SK-N-SH (cell line): ENCODE measurements around the gene SLC1A3. TPM values are rescaled to one million over a fixed set of nuclear protein-coding genes. Genes with fewer than 3 reads are reported as not detected.

ENCODE experiments used
- CTCF ChIA-PET: fragments of 300-600, 350-600 bp; formaldehyde crosslinking; extraction: SDS; loops from one replicate; lab custom pipeline; 2021; lab: Yijun Ruan, JAX
- POLR2A ChIA-PET: fragments of 350-600 bp; sonication (Branson Sonifier 250); formaldehyde crosslinking; extraction: SDS; loops from one replicate; lab custom pipeline; 2020; ENCODE audit warnings: antibody characterized with exemption, inconsistent platforms; lab: Yijun Ruan, JAX
- DNase-seq: peaks from one replicate; pipeline ENCODE4 v3.0.0; 2012
- H2AFZ ChIP-seq: fragments of 200-600 bp; sonication (generic); 2 replicates; pipeline ENCODE4 v1.8.1; 2016; ENCODE audit warnings: antibody characterized with exemption, mild to moderate bottlenecking, low read depth
- H3F3A ChIP-seq: fragments of 200-600 bp; sonication (generic); replicated peaks from 2 replicates; pipeline ENCODE3; 2016; ENCODE audit warnings: antibody characterized with exemption, mild to moderate bottlenecking; ENCODE audit not compliant: insufficient read depth
- H3K27ac ChIP-seq, 2 experiments: fragments of 200-500 bp in 1 of 2; fragments of 200-600 bp in 1 of 2; sonication (Bioruptor generic) in 1 of 2; sonication (generic), shearing (Covaris generic) in 1 of 2; 2 replicates each; pipeline versions ENCODE4 v1.5.1 to v1.6.1; 2014 to 2016; ENCODE audit warnings: low read depth in 2 of 2, inconsistent platforms in 1 of 2, low read length in 1 of 2, mild to moderate bottlenecking in 1 of 2, mixed read lengths in 1 of 2
- H3K27me3 ChIP-seq: fragments of 200-600 bp; sonication (generic), shearing (Covaris generic); 2 replicates; pipeline ENCODE4 v1.6.1; 2016; ENCODE audit warnings: mixed run types; ENCODE audit not compliant: insufficient read depth
- H3K36me3 ChIP-seq, 2 experiments: fragments of 200-500 bp in 1 of 2; fragments of 200-600 bp in 1 of 2; sonication (Bioruptor generic) in 1 of 2; sonication (generic) in 1 of 2; replicated peaks in 1 of 2; 2 replicates each; pipeline versions ENCODE3 to v1.5.1; 2014 to 2016; ENCODE audit warnings: low read length in 1 of 2, mild to moderate bottlenecking in 1 of 2; ENCODE audit not compliant: insufficient read depth in 2 of 2, control insufficient read depth in 1 of 2
- H3K4me1 ChIP-seq, 2 experiments: fragments of 200-500 bp in 1 of 2; fragments of 200-600 bp in 1 of 2; sonication (Bioruptor generic) in 1 of 2; sonication (generic), shearing (Covaris generic) in 1 of 2; 2 replicates each; pipeline versions ENCODE4 v1.5.1 to v1.6.1; 2014 to 2016; ENCODE audit warnings: low read depth in 1 of 2, low read length in 1 of 2, mixed run types in 1 of 2; ENCODE audit not compliant: insufficient read depth in 2 of 2, control insufficient read depth in 1 of 2
- H3K4me2 ChIP-seq: fragments of 200-600 bp; sonication (generic), shearing (Covaris generic); 2 replicates; pipeline ENCODE4 v1.6.1; 2017; ENCODE audit warnings: mixed run types
- H3K4me3 ChIP-seq, 2 experiments: fragments of 200-500 bp in 1 of 2; fragments of 200-600 bp in 1 of 2; sonication (Bioruptor generic) in 1 of 2; sonication (generic), shearing (Covaris generic) in 1 of 2; 2 replicates each; pipeline versions ENCODE4 v1.5.1 to v1.8.1; 2014 to 2016; ENCODE audit warnings: low read depth in 2 of 2, inconsistent platforms in 1 of 2, low read length in 1 of 2, mild to moderate bottlenecking in 1 of 2, mixed read lengths in 1 of 2, moderate library complexity in 1 of 2
- H3K79me2 ChIP-seq: fragments of 200-600 bp; sonication (generic); 2 replicates; pipeline ENCODE4 v1.8.1; 2017; ENCODE audit warnings: mild to moderate bottlenecking; ENCODE audit not compliant: insufficient read depth
- H3K9ac ChIP-seq: fragments of 200-600 bp; sonication (generic); 2 replicates; pipeline ENCODE4 v1.6.1; 2017; ENCODE audit warnings: mixed run types
- H3K9me2 ChIP-seq: fragments of 200-600 bp; sonication (generic); 2 replicates; pipeline ENCODE4 v1.6.1; 2017; ENCODE audit warnings: mixed run types
- H3K9me3 ChIP-seq: fragments of 200-600 bp; sonication (generic); 2 replicates; pipeline ENCODE4 v1.6.1; 2017; ENCODE audit warnings: mixed run types, mild to moderate bottlenecking, moderate library complexity
- H4K20me1 ChIP-seq: fragments of 200-600 bp; sonication (generic); 2 replicates; pipeline ENCODE4 v1.6.1; 2017; ENCODE audit warnings: mild to moderate bottlenecking, mixed run types; ENCODE audit not compliant: insufficient read depth
- ELF1 ChIP-seq: IDR thresholded peaks from 2 replicates; pipeline ENCODE4 v1.4.0; 2012
- EP300 ChIP-seq, 2 experiments: IDR thresholded peaks; 2 replicates each; pipeline versions ENCODE4 v1.4.0 to v1.6.1; 2012; ENCODE audit warnings: borderline replicate concordance in 1 of 2, low read depth in 1 of 2, low read length in 1 of 2
- EZH2phosphoT487 ChIP-seq: fragments of 200-600 bp; sonication (generic); IDR thresholded peaks from 2 replicates; pipeline ENCODE4 v1.6.1; 2017; ENCODE audit warnings: low read depth, mixed run types, mild to moderate bottlenecking, antibody characterized with exemption, moderate library complexity, borderline replicate concordance
- FOXJ3 ChIP-seq: sonication (generic); formaldehyde crosslinking; IDR thresholded peaks from 2 replicates; pipeline ENCODE4 v1.5.1; 2020; ENCODE audit warnings: mild to moderate bottlenecking, missing genetic modification reagents
- GABPA ChIP-seq: IDR thresholded peaks from 2 replicates; pipeline ENCODE4 v1.4.0; 2012; ENCODE audit warnings: low read depth, mild to moderate bottlenecking
- MAX ChIP-seq: IDR thresholded peaks from 2 replicates; pipeline ENCODE4 v1.4.0; 2012; ENCODE audit warnings: low read depth
- NFIC ChIP-seq: IDR thresholded peaks from 2 replicates; pipeline ENCODE4 v1.4.0; 2012; ENCODE audit warnings: borderline replicate concordance
- RAD21 ChIP-seq: IDR thresholded peaks from 2 replicates; pipeline ENCODE4 v1.6.1; 2012; ENCODE audit warnings: mild to moderate bottlenecking, low read length
- SIN3A ChIP-seq: IDR thresholded peaks from 2 replicates; pipeline ENCODE4 v1.6.1; 2012; ENCODE audit warnings: low read depth, mild to moderate bottlenecking, low read length, moderate library complexity, borderline replicate concordance
- SMC3 ChIP-seq: IDR thresholded peaks from 2 replicates; pipeline ENCODE4 v1.6.1; 2012; ENCODE audit warnings: low read depth, low read length, improper control_type of control experiment
- TAF1 ChIP-seq: IDR thresholded peaks from 2 replicates; pipeline ENCODE4 v1.6.1; 2012; ENCODE audit warnings: low read depth, mild to moderate bottlenecking, low read length, moderate library complexity, borderline replicate concordance
- TCF12 ChIP-seq: IDR thresholded peaks from 2 replicates; pipeline ENCODE4 v1.4.0; 2012
- TEAD4 ChIP-seq: IDR thresholded peaks from 2 replicates; pipeline ENCODE4 v1.4.0; 2012; ENCODE audit warnings: mild to moderate bottlenecking, borderline replicate concordance; ENCODE audit not compliant: insufficient read depth
- YY1 ChIP-seq: IDR thresholded peaks from 2 replicates; pipeline ENCODE4 v1.4.0; 2012; ENCODE audit warnings: low read depth, mild to moderate bottlenecking
- ZBTB33 ChIP-seq: IDR thresholded peaks from 2 replicates; pipeline ENCODE4 v1.4.0; 2012; ENCODE audit warnings: low read depth, borderline replicate concordance
- WGBS: methylation state at CpG from one replicate; pipeline ENCODE4 v1.1.6; 2017; ENCODE audit warnings: low lambda C conversion rate; 5-methylcytosine and 5-hydroxymethylcytosine counted together
- polyA plus RNA-seq, 3 experiments: library from polyadenylated mRNA; depleted of rRNA; stranded (reverse); fragments of >200 nt; gene quantifications; 2 replicates each; pipeline ENCODE4 v1.2.3, GENCODE V29; 2012
- TF ChIP-seq, protein P1 (sequence below): IDR thresholded peaks from 2 replicates; pipeline ENCODE4 v1.6.1; 2012; ENCODE audit warnings: mild to moderate bottlenecking, low read depth, low read length, moderate library complexity

The SLC1A3 gene
- polyA plus RNA-seq, 1 of the 3 experiments (the other 2 are of a cell fraction) = not detected

- no peaks in the 10 kb centered on the region for H3K9me3 ChIP-seq
- H3F3A ChIP-seq = no peaks in the 10 kb centered on the region
- H2AFZ ChIP-seq = no peak overlapping the region
- CTCF ChIA-PET = interaction anchor here (0.7 to 1.9 kb wide), 3 partner anchors 19 to 1599 kb away, joined by 3 read pairs; no protein-coding TSS in a partner anchor
- no peak for DNase-seq
- H3K27ac ChIP-seq = no peak overlapping the region
- H3K4me2 ChIP-seq = no peak overlapping the region
- H4K20me1 ChIP-seq = no peaks in the 10 kb centered on the region
- H3K4me3 ChIP-seq = no peak overlapping the region
- 0% methylated on average over 5 of the region's 5 CpGs for WGBS
- H3K9me2 ChIP-seq = no peaks in the 10 kb centered on the region
- H3K4me1 ChIP-seq = no peaks in the 10 kb centered on the region
- no peaks in the 10 kb centered on the region for H3K79me2 ChIP-seq
- H3K27me3 ChIP-seq = peaks cover 20% of the 10 kb centered on the region; the same call in 1 of the 2 replicates
- no peak for TF ChIP-seq EZH2phosphoT487
- no peak for TF ChIP-seq YY1
- TF ChIP-seq, protein P1, sequence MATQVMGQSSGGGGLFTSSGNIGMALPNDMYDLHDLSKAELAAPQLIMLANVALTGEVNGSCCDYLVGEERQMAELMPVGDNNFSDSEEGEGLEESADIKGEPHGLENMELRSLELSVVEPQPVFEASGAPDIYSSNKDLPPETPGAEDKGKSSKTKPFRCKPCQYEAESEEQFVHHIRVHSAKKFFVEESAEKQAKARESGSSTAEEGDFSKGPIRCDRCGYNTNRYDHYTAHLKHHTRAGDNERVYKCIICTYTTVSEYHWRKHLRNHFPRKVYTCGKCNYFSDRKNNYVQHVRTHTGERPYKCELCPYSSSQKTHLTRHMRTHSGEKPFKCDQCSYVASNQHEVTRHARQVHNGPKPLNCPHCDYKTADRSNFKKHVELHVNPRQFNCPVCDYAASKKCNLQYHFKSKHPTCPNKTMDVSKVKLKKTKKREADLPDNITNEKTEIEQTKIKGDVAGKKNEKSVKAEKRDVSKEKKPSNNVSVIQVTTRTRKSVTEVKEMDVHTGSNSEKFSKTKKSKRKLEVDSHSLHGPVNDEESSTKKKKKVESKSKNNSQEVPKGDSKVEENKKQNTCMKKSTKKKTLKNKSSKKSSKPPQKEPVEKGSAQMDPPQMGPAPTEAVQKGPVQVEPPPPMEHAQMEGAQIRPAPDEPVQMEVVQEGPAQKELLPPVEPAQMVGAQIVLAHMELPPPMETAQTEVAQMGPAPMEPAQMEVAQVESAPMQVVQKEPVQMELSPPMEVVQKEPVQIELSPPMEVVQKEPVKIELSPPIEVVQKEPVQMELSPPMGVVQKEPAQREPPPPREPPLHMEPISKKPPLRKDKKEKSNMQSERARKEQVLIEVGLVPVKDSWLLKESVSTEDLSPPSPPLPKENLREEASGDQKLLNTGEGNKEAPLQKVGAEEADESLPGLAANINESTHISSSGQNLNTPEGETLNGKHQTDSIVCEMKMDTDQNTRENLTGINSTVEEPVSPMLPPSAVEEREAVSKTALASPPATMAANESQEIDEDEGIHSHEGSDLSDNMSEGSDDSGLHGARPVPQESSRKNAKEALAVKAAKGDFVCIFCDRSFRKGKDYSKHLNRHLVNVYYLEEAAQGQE = no peak
- TF ChIP-seq TAF1 = no peak
- TF ChIP-seq ELF1 = no peak
- no peaks in the 10 kb centered on the region for H3K36me3 ChIP-seq
- H3K9ac ChIP-seq = no peak overlapping the region
- POLR2A ChIA-PET = no interaction called here
Measured at GRCh38 chr5:36631620-36632362, 25.4 kb downstream of the SLC1A3 start.

GRCh38 chr5:36632363-36632664, 25.9 kb downstream of the SLC1A3 start:
- no peak overlapping the region for H3K9ac ChIP-seq
- no peak overlapping the region for H3K4me3 ChIP-seq
- H4K20me1 ChIP-seq = no peaks in the 10 kb centered on the region
- CTCF ChIA-PET = interaction anchor here (0.7 to 1.9 kb wide), 2 partner anchors 20 to 1599 kb away, joined by 3 read pairs; no protein-coding TSS in a partner anchor
- H3K27me3 ChIP-seq = peaks cover 25% of the 10 kb centered on the region; the same call in 1 of the 2 replicates
- H2AFZ ChIP-seq = no peak overlapping the region
- POLR2A ChIA-PET = no interaction called here
- no peaks in the 10 kb centered on the region for H3K9me3 ChIP-seq
- no peak overlapping the region for H3K4me2 ChIP-seq
- no peaks in the 10 kb centered on the region for H3F3A ChIP-seq
- H3K9me2 ChIP-seq = no peaks in the 10 kb centered on the region
- TF ChIP-seq ELF1 = no peak
- TF ChIP-seq FOXJ3 (CRISPR knock-in tag) = no peak
- TF ChIP-seq SMC3 = no peak
- TF ChIP-seq TEAD4 = no peak
- no peak for TF ChIP-seq SIN3A
- TF ChIP-seq MAX = no peak
- TF ChIP-seq NFIC = no peak
- no peak for TF ChIP-seq EP300 (IDR thresholded peaks at IDR 0.05; ENCODE audit: borderline replicate concordance in 1 of 2, low read depth in 1 of 2, low read length in 1 of 2)
- TF ChIP-seq RAD21 = no peak
- no peak for TF ChIP-seq GABPA
- no peak for TF ChIP-seq ZBTB33
- no peak for TF ChIP-seq TCF12
- TF ChIP-seq, all 33 proteins: peak for 0
- H3K4me1 ChIP-seq = no peaks in the 10 kb centered on the region
- no peaks in the 10 kb centered on the region for H3K36me3 ChIP-seq
- DNase-seq = no peak
- H3K27ac ChIP-seq = no peak overlapping the region
- no peaks in the 10 kb centered on the region for H3K79me2 ChIP-seq
